Measurements from ENCODE around the gene KIF3B.

- TF ChIP-seq CTCF (IDR thresholded peaks at IDR 0.05), result no peak
- no peak for TF ChIP-seq EZH2 (IDR thresholded peaks at IDR 0.05; ENCODE audit: borderline replicate concordance, insufficient read depth, low read depth, low read length, poor library complexity, severe bottlenecking)
Observed at GRCh38 chr20:32364554-32365208, 87.2 kb downstream of the KIF3B start.

Data from B cell (primary cell).